Endometrial microvascular endothelial cells (primary cell): ENCODE data around the gene TMPRSS13. TPM values are rescaled to one million over a fixed set of nuclear protein-coding genes. Genes with fewer than 3 reads are reported as not detected.

Experiments used
- in situ Hi-C: cut with HindIII; loops from 2 replicates; pipeline ENCODE4 v1.10.0; 2017; ENCODE audit warnings: low sequenced_read_pairs, low pct_unique_long_range_greater_than_20kb; ENCODE audit errors: inconsistent ontology term
- total RNA-seq: library from RNA; depleted of rRNA; stranded (reverse); fragments of >200 nt; gene quantifications from one replicate; pipeline ENCODE4 v1.2.3, GENCODE V29; 2015; ENCODE audit errors: inconsistent ontology term

Gene TMPRSS13
- total RNA-seq, 1 donor from 2014 or later = not detected

- in situ Hi-C loops = no loop called here
Measured at GRCh38 chr11:117879516-117880480, 49.4 kb downstream of the TMPRSS13 start.

GRCh38 chr11:117878939-117879475 lies 50.2 kb downstream of the TMPRSS13 start:
- in situ Hi-C loops = no loop called here

- in situ Hi-C loops = no loop called here
Measured at GRCh38 chr11:117878314-117878938, 50.8 kb downstream of the TMPRSS13 start.

GRCh38 chr11:117877120-117877784 lies 52.0 kb downstream of the TMPRSS13 start:
- in situ Hi-C loops = no loop called here

GRCh38 chr11:117876341-117877119 lies 52.7 kb downstream of the TMPRSS13 start, which contains the start of gene FXYD6:
FXYD6 (minus strand) TSS chr11:117876658; CDS start chr11:117842776, 33,882 bp downstream.
- in situ Hi-C loops = no loop called here

GRCh38 chr11:117876059-117876340 lies 53.2 kb downstream of the TMPRSS13 start:
- in situ Hi-C loops = no loop called here

GRCh38 chr11:117875382-117876058 lies 53.7 kb downstream of the TMPRSS13 start:
- in situ Hi-C loops = no loop called here

- in situ Hi-C loops = no loop called here
Measured at GRCh38 chr11:117874910-117875381, 54.3 kb downstream of the TMPRSS13 start.

GRCh38 chr11:117874253-117874909 lies 54.8 kb downstream of the TMPRSS13 start:
- in situ Hi-C loops = no loop called here

GRCh38 chr11:117873828-117874125 lies 55.4 kb downstream of the TMPRSS13 start:
- in situ Hi-C loops = no loop called here

- in situ Hi-C loops = no loop called here
Measured at GRCh38 chr11:117872975-117873827, 56.0 kb downstream of the TMPRSS13 start.

GRCh38 chr11:117872420-117872961 lies 56.7 kb downstream of the TMPRSS13 start:
- in situ Hi-C loops = no loop called here

GRCh38 chr11:117871784-117872183 lies 57.4 kb downstream of the TMPRSS13 start:
- in situ Hi-C loops = no loop called here

GRCh38 chr11:117871160-117871559 lies 58.0 kb downstream of the TMPRSS13 start:
- in situ Hi-C loops = no loop called here

- in situ Hi-C loops = no loop called here
Measured at GRCh38 chr11:117870103-117870952, 58.9 kb downstream of the TMPRSS13 start.

GRCh38 chr11:117869604-117870003 lies 59.6 kb downstream of the TMPRSS13 start:
- in situ Hi-C loops = no loop called here
